Muscle of leg (tissue), 11 donors: ENCODE measurements around the gene NUDC. TPM values are rescaled to one million over a fixed set of nuclear protein-coding genes. Genes with fewer than 3 reads are reported as not detected.

Experiments used
- DNase-seq: peaks from one replicate; pipeline ENCODE4 v3.0.0; 2013
- H3K27ac ChIP-seq: one replicate; pipeline ENCODE4 v1.5.1; 2013; ENCODE audit warnings: mild to moderate bottlenecking, low read length, control low read depth
- H3K27me3 ChIP-seq: one replicate; pipeline ENCODE4 v1.6.1; 2013; ENCODE audit warnings: low read length; ENCODE audit not compliant: control insufficient read depth, insufficient read depth
- H3K36me3 ChIP-seq: one replicate; pipeline ENCODE4 v1.6.1; 2013; ENCODE audit warnings: low read length; ENCODE audit not compliant: control insufficient read depth, insufficient read depth
- H3K4me1 ChIP-seq: one replicate; pipeline ENCODE4 v1.6.1; 2013; ENCODE audit warnings: low read length; ENCODE audit not compliant: control insufficient read depth, insufficient read depth
- H3K4me3 ChIP-seq: one replicate; pipeline ENCODE4 v1.5.1; 2013; ENCODE audit warnings: low read length, control low read depth
- H3K9me3 ChIP-seq: replicated peaks from 2 replicates; pipeline ENCODE4 v1.6.1; 2013; ENCODE audit warnings: low read depth, low read length; ENCODE audit not compliant: control insufficient read depth
- WGBS: methylation state at CpG from one replicate; pipeline ENCODE4 v1.1.5; 2013; ENCODE audit warnings: missing lambda C conversion rate; ENCODE audit not compliant: insufficient coverage; 5-methylcytosine and 5-hydroxymethylcytosine counted together
- polyA plus RNA-seq, 8 donors: library from polyadenylated mRNA; unstranded; fragments of 120-200 nt; gene quantifications; one replicate each; pipeline versions ENCODE4 v1.2.1 to v1.2.3, GENCODE V29; 2013; ENCODE audit warnings: inconsistent platforms in 1 of 8, low replicate concordance in 1 of 8; ENCODE audit not compliant: insufficient read length in 8 of 8, insufficient read depth in 1 of 8
- total RNA-seq: library from RNA; stranded (reverse); fragments of 120-200 nt; gene quantifications from one replicate; pipeline ENCODE4 v1.2.4, GENCODE V29; 2013

Gene NUDC
- total and polyA plus RNA-seq, 9 donors = 25.8 to 65.5 (median 60.7) TPM

DNA sequence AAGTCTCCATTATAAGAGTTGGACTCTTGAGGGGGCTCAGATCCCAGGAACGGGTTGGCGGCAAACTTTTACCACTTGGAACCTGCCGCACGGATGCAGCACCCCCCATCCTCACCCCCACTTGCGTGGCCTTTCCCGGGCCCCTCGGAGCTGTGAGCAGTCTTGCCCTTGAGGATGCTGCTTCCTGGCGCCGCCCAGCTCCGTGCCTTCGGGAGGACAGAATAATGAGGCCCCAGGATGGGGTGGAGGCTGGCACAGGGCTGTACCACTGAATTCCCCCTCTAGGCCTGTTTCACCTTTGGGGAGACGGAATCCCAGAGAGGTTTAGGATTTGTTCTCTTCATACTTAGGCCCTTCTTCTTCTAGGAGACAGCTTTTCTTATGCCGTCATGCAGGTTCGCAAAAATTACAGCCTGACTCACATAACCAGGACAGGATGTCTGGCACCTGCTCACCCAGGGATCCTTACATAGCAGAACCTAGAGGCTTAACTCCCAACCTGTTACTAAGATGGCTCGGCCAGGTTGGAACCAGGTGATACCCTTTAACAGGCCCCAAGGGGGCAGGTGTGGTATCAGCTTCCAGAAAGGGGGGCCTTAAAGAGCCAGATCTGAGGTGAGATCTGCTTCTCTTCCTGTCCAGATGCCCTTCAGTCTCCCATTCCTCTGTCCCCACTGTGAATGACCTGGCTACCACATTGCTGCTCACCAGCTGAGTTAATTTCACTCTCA, 73.4 kb downstream of the NUDC start:
- peaks cover 35% of the 10 kb centered on the region for H3K4me1 ChIP-seq
- H3K27me3 ChIP-seq = peaks cover 65% of the 10 kb centered on the region

DNA sequence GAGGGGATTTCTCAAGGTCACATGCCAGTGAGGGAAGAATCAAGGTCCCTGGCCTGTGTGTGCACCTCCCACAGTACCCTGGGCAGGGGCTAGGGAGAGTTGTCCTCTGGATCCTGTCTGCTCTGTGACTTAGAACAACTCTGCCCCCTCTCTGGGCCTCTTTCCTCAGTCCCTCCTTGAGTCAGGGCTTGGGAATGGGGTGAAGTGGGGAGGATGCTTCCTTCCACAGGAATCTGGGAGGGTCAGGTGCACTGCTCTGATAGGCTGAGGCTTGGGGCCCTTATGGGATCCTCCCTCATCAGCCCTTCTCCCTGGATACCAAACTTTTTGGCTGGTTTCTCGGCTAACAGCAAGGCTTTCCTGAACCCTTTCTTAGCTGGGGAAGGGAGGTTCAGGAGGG, 74.5 kb downstream of the NUDC start:
- no peaks in the 10 kb centered on the region for H3K9me3 ChIP-seq
- no peak overlapping the region for H3K4me3 ChIP-seq
- no CpG with 5 or more reads among the region's 1 CpG for WGBS
- DNase-seq = no peak
- H3K27ac ChIP-seq = no peak overlapping the region
- peaks cover 59% of the 10 kb centered on the region for H3K27me3 ChIP-seq
- H3K36me3 ChIP-seq = no peaks in the 10 kb centered on the region
- H3K4me1 ChIP-seq = peaks cover 40% of the 10 kb centered on the region

More for the DNA sequence above, 73.4 kb downstream of the NUDC start:
- peak overlapping the region; percentile 39 for H3K4me3 ChIP-seq
- WGBS = 35% methylated on average over 5 of the region's 15 CpGs
- no peaks in the 10 kb centered on the region for H3K9me3 ChIP-seq
- H3K27ac ChIP-seq = no peak overlapping the region
- no peak for DNase-seq
- no peaks in the 10 kb centered on the region for H3K36me3 ChIP-seq

Other genes starting within 250 kb of the NUDC start
- gene ARID1A, start 225.7 kb upstream of the NUDC start, total RNA-seq = 22.1 TPM
- gene ARID1A, start 225.7 kb upstream of the NUDC start, polyA plus RNA-seq = 10 to 100 TPM; 33.2 to 63.5 (median 47.3) TPM
- gene PIGV, start 133.8 kb upstream of the NUDC start, total RNA-seq = 6.8 TPM
- 1 to 10 TPM; 6.1 to 9.9 (median 6.7) TPM for gene PIGV, start 133.8 kb upstream of the NUDC start, polyA plus RNA-seq
- gene ZDHHC18, start 95.1 kb upstream of the NUDC start, total RNA-seq = 8.4 TPM
- 10 to 100 TPM; 12.5 to 20.2 (median 16.5) TPM for gene ZDHHC18, start 95.1 kb upstream of the NUDC start, polyA plus RNA-seq
- gene SFN, start 58.6 kb upstream of the NUDC start, total RNA-seq = 0.18 TPM
- 10 to 100 TPM in 1 of 8 donors, 1 to 10 TPM in 1, under 1 TPM in 6; 0.20 to 23.9 (median 0.31) TPM for gene SFN, start 58.6 kb upstream of the NUDC start, polyA plus RNA-seq
- 10.8 TPM for gene GPN2, start 31.5 kb upstream of the NUDC start, total RNA-seq
- 10 to 100 TPM; 16.7 to 21.5 (median 19.7) TPM for gene GPN2, start 31.5 kb upstream of the NUDC start, polyA plus RNA-seq
- gene GPATCH3, start 21.3 kb upstream of the NUDC start, total RNA-seq = 7.9 TPM
- 10 to 100 TPM; 10.1 to 12.7 (median 11.9) TPM for gene GPATCH3, start 21.3 kb upstream of the NUDC start, polyA plus RNA-seq
- not detected for gene NR0B2, start 7.8 kb upstream of the NUDC start, total RNA-seq
- 1 to 10 TPM in 1 of 8 donors, under 1 TPM in 3, not detected in 4; 0.11 to 4.5 (median 0.38) TPM for gene NR0B2, start 7.8 kb upstream of the NUDC start, polyA plus RNA-seq
- not detected for gene KDF1, start 38.7 kb downstream of the NUDC start, total RNA-seq
- 1 to 10 TPM in 1 of 8 donors, under 1 TPM in 2, not detected in 5; 0.23 to 1.2 (median 0.87) TPM for gene KDF1, start 38.7 kb downstream of the NUDC start, polyA plus RNA-seq
- 1.3 TPM for gene TRNP1, start 71.9 kb downstream of the NUDC start, total RNA-seq
- gene TRNP1, start 71.9 kb downstream of the NUDC start, polyA plus RNA-seq = 1 to 10 TPM; 1.4 to 3.2 (median 2.1) TPM
- 0.35 TPM for gene TENT5B, start 91.1 kb downstream of the NUDC start, total RNA-seq
- gene TENT5B, start 91.1 kb downstream of the NUDC start, polyA plus RNA-seq = 1 to 10 TPM in 1 of 8 donors, under 1 TPM in 7; 0.23 to 1.1 (median 0.40) TPM
- 3.1 TPM for gene SLC9A1, start 233.4 kb downstream of the NUDC start, total RNA-seq
- gene SLC9A1, start 233.4 kb downstream of the NUDC start, polyA plus RNA-seq = 10 to 100 TPM; 10.5 to 21.1 (median 16.4) TPM